KMS-11 (cell line): ENCODE measurements around the gene CD86.

Experiments
- H2AFZ ChIP-seq: fragments of 200-600 bp; sonication (generic); 2 replicates; pipeline ENCODE4 v1.6.1; 2016; ENCODE audit warnings: antibody characterized with exemption, mixed run types, low read depth
- H3K27ac ChIP-seq: fragments of 200-600 bp; sonication (generic); 2 replicates; pipeline ENCODE4 v1.6.1; 2016; ENCODE audit warnings: mild to moderate bottlenecking, mixed run types
- H3K27me3 ChIP-seq: fragments of 200-600 bp; sonication (generic); 2 replicates; pipeline ENCODE4 v1.6.1; 2017; ENCODE audit warnings: mild to moderate bottlenecking, low read depth, mixed run types, moderate library complexity; ENCODE audit not compliant: insufficient read depth
- H3K36me3 ChIP-seq: fragments of 200-600 bp; sonication (generic); 2 replicates; pipeline ENCODE4 v1.6.1; 2017; ENCODE audit warnings: mild to moderate bottlenecking, mixed run types; ENCODE audit not compliant: insufficient read depth
- H3K4me1 ChIP-seq: fragments of 200-600 bp; sonication (generic); 2 replicates; pipeline ENCODE4 v1.6.1; 2016; ENCODE audit warnings: mild to moderate bottlenecking, low read depth, mixed run types; ENCODE audit not compliant: poor library complexity, severe bottlenecking
- H3K4me2 ChIP-seq: fragments of 200-600 bp; sonication (generic); 2 replicates; pipeline ENCODE4 v1.7.0; 2016; ENCODE audit warnings: mild to moderate bottlenecking, mixed run types
- H3K4me3 ChIP-seq: fragments of 200-600 bp; sonication (generic); IDR thresholded peaks from 2 replicates; pipeline ENCODE4 v1.6.1; 2017; ENCODE audit warnings: low read depth, low read length, mixed read lengths; ENCODE audit not compliant: insufficient read depth
- H3K79me2 ChIP-seq: fragments of 200-600 bp; sonication (generic); 2 replicates; pipeline ENCODE4 v1.6.1; 2016; ENCODE audit warnings: low read depth, mixed run types; ENCODE audit not compliant: insufficient read depth
- H3K9ac ChIP-seq: fragments of 200-600 bp; sonication (generic); 2 replicates; pipeline ENCODE4 v1.6.1; 2016; ENCODE audit warnings: mild to moderate bottlenecking, mixed run types
- H4K20me1 ChIP-seq: fragments of 200-600 bp; sonication (generic); 2 replicates; pipeline ENCODE4 v1.6.1; 2016; ENCODE audit warnings: mild to moderate bottlenecking, mixed run types; ENCODE audit not compliant: insufficient read depth
- TF ChIP-seq, protein P1 (sequence below): fragments of 200-600 bp; sonication (generic); conservative IDR thresholded peaks from 2 replicates; pipeline ENCODE4 v1.6.1; 2017; ENCODE audit warnings: low read depth, mild to moderate bottlenecking, antibody characterized with exemption, low read length, moderate library complexity, mixed read lengths

CD86 gene

DNA sequence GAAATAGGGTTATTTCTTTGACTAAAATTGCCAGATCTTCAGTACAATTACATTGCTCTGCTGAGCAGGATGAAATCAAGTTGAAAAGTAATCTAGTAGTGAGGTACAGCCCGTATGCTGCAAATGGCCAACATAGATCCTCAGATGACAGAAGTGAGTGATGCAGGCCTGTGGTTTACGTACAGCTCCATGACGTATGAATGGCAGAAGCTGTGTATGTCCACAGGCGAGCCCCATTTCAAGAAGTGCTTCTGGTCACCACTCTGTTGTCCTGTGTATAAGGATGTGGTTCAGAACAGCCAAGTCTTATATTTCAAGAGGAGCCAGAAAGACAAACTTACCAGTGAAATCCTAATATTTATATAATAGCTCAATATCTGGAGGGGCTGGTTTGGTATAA lies 9.2 kb downstream of the CD86 start:
- Histone ChIP-seq H2AFZ (no peak overlapping the region), H3K4me3 (no peak overlapping the region), H3K27ac (no peak overlapping the region), H3K36me3 (no peaks in the 10 kb centered on the region), H4K20me1 (no peaks in the 10 kb centered on the region), H3K9ac (no peak overlapping the region), H3K27me3 (no peaks in the 10 kb centered on the region), H3K4me1 (no peaks in the 10 kb centered on the region), H3K79me2 (no peaks in the 10 kb centered on the region), H3K4me2 (no peak overlapping the region)
- TF ChIP-seq, protein P1, sequence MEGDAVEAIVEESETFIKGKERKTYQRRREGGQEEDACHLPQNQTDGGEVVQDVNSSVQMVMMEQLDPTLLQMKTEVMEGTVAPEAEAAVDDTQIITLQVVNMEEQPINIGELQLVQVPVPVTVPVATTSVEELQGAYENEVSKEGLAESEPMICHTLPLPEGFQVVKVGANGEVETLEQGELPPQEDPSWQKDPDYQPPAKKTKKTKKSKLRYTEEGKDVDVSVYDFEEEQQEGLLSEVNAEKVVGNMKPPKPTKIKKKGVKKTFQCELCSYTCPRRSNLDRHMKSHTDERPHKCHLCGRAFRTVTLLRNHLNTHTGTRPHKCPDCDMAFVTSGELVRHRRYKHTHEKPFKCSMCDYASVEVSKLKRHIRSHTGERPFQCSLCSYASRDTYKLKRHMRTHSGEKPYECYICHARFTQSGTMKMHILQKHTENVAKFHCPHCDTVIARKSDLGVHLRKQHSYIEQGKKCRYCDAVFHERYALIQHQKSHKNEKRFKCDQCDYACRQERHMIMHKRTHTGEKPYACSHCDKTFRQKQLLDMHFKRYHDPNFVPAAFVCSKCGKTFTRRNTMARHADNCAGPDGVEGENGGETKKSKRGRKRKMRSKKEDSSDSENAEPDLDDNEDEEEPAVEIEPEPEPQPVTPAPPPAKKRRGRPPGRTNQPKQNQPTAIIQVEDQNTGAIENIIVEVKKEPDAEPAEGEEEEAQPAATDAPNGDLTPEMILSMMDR = no peak

DNA sequence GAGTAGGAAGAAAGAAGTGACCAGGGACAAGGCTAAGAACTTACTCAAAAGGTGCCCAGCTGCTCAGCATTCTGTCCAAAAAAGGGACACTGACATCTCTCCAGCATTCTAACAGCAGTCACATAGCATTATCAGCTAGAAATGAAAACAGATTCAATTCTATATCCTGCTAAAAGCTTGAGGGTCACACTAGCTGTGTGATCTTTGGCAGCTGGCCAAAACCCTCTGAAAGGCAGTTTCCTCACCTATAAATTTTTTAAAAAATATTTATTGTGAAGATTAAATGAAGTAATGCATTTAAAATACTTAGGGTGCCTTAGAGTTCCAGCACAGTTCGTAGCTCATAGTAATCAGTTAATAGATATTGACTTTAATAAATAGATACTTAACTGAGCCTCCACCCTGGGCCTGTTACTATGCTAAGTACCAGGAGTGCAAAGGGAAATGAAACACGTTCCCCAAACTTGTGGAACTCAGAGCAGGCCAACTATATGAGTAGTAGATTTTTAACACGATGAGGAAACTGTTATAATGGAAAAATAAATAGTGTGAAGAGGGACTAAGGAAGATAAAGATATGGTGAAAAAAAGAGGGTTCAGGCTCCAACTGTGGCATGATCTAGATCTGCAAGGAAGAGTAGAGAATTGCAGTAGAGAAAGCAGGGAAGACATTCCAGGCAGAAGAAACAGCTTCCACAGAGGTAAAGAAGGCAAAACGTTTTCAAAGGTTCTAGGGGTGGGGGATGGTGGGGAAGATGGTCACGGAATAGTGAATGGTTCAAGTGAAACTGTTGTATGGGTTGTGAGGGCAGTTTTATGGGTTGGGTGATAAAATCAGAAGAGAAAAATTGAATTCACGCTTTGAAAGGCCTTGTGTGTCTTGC lies 11.4 kb downstream of the CD86 start:
- Histone ChIP-seq H3K79me2 (no peaks in the 10 kb centered on the region), H3K4me1 (no peaks in the 10 kb centered on the region), H3K4me3 (no peak overlapping the region), H2AFZ (no peak overlapping the region), H3K9ac (no peak overlapping the region), H3K36me3 (no peaks in the 10 kb centered on the region), H3K27ac (no peak overlapping the region), H4K20me1 (no peaks in the 10 kb centered on the region), H3K4me2 (no peak overlapping the region), H3K27me3 (no peaks in the 10 kb centered on the region)
- TF ChIP-seq, protein P1 = no peak

DNA sequence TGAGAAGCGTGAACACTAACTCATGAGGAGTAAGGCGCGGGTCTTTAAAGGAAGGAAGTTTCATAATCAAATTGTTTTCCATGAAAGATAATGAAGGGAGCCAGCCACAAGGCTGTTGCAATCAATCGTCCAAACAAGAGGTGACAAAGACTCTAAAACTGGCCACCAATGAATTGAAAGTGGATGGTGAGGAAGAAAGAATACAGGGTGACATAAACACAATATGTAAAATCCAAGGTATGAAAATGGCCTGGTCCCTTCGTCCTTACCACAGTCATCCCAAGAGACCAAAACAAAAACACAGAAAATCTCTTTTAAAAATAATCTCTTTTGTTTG lies 12.0 kb downstream of the CD86 start:
- no peak overlapping the region for H3K27ac ChIP-seq
- H3K4me1 ChIP-seq = no peaks in the 10 kb centered on the region
- no peak overlapping the region for H2AFZ ChIP-seq
- no peak overlapping the region for H3K4me3 ChIP-seq
- no peaks in the 10 kb centered on the region for H3K36me3 ChIP-seq
- H3K27me3 ChIP-seq = no peaks in the 10 kb centered on the region
- TF ChIP-seq, protein P1 = no peak
- H3K79me2 ChIP-seq = no peaks in the 10 kb centered on the region
- H3K9ac ChIP-seq = no peak overlapping the region
- no peaks in the 10 kb centered on the region for H4K20me1 ChIP-seq
- H3K4me2 ChIP-seq = no peak overlapping the region

DNA sequence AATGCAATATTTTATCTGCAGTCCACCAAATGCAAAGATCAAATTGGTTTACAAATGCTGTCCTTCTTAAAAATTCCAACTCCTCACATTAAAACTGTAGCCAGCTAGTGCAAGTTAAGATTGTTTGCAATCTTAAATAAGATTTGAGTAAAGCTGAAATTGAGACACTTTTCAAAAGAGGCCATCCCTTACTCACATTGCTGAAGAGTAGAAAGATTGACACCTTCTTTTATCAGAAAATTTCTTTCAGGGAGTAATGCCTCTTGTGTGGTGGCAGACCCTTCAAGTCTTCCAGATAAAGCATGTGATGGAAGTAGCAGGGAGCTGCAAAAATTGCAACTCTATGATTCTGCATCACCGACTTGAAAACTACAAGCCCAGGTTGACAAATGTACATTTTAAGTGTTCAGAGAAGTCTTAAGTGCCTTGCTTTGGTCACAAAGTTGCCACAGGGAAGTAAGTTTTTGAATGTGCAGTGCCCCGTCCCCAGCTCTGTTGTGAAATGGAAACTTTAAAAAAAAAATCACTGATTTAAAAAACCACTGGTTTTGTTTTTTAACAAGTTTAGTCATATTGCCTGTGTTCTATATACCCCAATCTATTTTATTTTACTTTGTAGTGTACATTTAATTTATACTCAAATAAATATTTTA lies 12.6 kb downstream of the CD86 start:
- Histone ChIP-seq H3K4me1 (no peaks in the 10 kb centered on the region), H3K27ac (no peak overlapping the region), H3K4me2 (no peak overlapping the region), H4K20me1 (no peaks in the 10 kb centered on the region), H3K27me3 (no peaks in the 10 kb centered on the region), H3K4me3 (no peak overlapping the region), H2AFZ (no peak overlapping the region), H3K36me3 (no peaks in the 10 kb centered on the region), H3K79me2 (no peaks in the 10 kb centered on the region), H3K9ac (no peak overlapping the region)
- TF ChIP-seq, protein P1 = no peak
